Neural cell (in vitro differentiated cells): ENCODE data around the gene GLRB. TPM values are rescaled to one million over a fixed set of nuclear protein-coding genes. Genes with fewer than 3 reads are reported as not detected.

Source experiments
- H2AFZ ChIP-seq: fragments of 200-600, 300-800 bp; sonication (generic), shearing (Covaris generic); 2 replicates; pipeline ENCODE4 v1.6.0; 2014; ENCODE audit warnings: low read depth, mild to moderate bottlenecking, antibody characterized with exemption, low read length, moderate library complexity
- H3F3A ChIP-seq: fragments of 200-600 bp; shearing (Covaris generic); 2 replicates; pipeline ENCODE4 v1.6.1; 2016; ENCODE audit warnings: mild to moderate bottlenecking, moderate library complexity, mixed read lengths, antibody characterized with exemption, low read length; ENCODE audit not compliant: insufficient read depth, poor library complexity, severe bottlenecking
- H3K27ac ChIP-seq: fragments of 200-600, 300-800 bp; sonication (generic), shearing (Covaris generic); 2 replicates; pipeline ENCODE4 v1.5.1; 2014; ENCODE audit warnings: mild to moderate bottlenecking, low read length, moderate library complexity
- H3K27me3 ChIP-seq: fragments of 300-800, 200-600 bp; sonication (generic), shearing (Covaris generic); 2 replicates; pipeline ENCODE4 v1.6.0; 2014; ENCODE audit warnings: mild to moderate bottlenecking, low read depth, low read length, moderate library complexity; ENCODE audit not compliant: insufficient read depth
- H3K36me3 ChIP-seq: fragments of 300-800, 200-600 bp; sonication (generic), shearing (Covaris generic); 2 replicates; pipeline ENCODE4 v1.5.1; 2014; ENCODE audit warnings: mild to moderate bottlenecking, antibody characterized with exemption, low read length, moderate library complexity; ENCODE audit not compliant: insufficient read depth
- H3K4me2 ChIP-seq: fragments of 300-800, 200-600 bp; sonication (generic), shearing (Covaris generic); 2 replicates; pipeline ENCODE4 v1.6.0; 2014; ENCODE audit warnings: mild to moderate bottlenecking, low read length
- H3K4me3 ChIP-seq: fragments of 300-800, 200-600 bp; sonication (generic), shearing (Covaris generic); 2 replicates; pipeline ENCODE4 v1.5.1; 2014; ENCODE audit warnings: mild to moderate bottlenecking, low read length, moderate library complexity
- H3K79me2 ChIP-seq: fragments of 200-600 bp; shearing (Covaris generic); replicated peaks from 2 replicates; pipeline ENCODE4 v1.6.0; 2014; ENCODE audit warnings: mild to moderate bottlenecking, low read length, moderate library complexity; ENCODE audit not compliant: insufficient read depth
- H3K9ac ChIP-seq: fragments of 300-800, 200-600 bp; sonication (generic), shearing (Covaris generic); 2 replicates; pipeline ENCODE4 v1.6.1; 2016; ENCODE audit warnings: mild to moderate bottlenecking, low read length, mixed read lengths
- H3K9me2 ChIP-seq: fragments of 200-600 bp; shearing (Covaris generic); 2 replicates; pipeline ENCODE4 v1.6.1; 2016; ENCODE audit warnings: mild to moderate bottlenecking, low read length, mixed read lengths; ENCODE audit not compliant: insufficient read depth
- H3K9me3 ChIP-seq: fragments of 200-600, 300-800 bp; sonication (generic), shearing (Covaris generic); 2 replicates; pipeline ENCODE4 v1.6.1; 2016; ENCODE audit warnings: mild to moderate bottlenecking, mixed run types, low read length, moderate library complexity, mixed read lengths
- H4K20me1 ChIP-seq: fragments of 200-600 bp; shearing (Covaris generic); 2 replicates; pipeline ENCODE4 v1.6.1; 2016; ENCODE audit warnings: mild to moderate bottlenecking, mixed run types; ENCODE audit not compliant: insufficient read depth
- CTCF ChIP-seq: fragments of 450-650 bp; IDR thresholded peaks from 2 replicates; pipeline ENCODE4 v1.5.1; 2014; ENCODE audit warnings: antibody characterized with exemption, mild to moderate bottlenecking, moderate library complexity; ENCODE audit not compliant: poor library complexity, severe bottlenecking
- EP300 ChIP-seq: fragments of 450-650 bp; conservative IDR thresholded peaks from 2 replicates; pipeline ENCODE4 v1.6.1; 2014; ENCODE audit warnings: antibody characterized with exemption, mild to moderate bottlenecking, moderate library complexity; ENCODE audit not compliant: poor library complexity, severe bottlenecking
- EZH2 ChIP-seq: fragments of 200-600, 300-800 bp; shearing (Covaris generic), sonication (generic); IDR thresholded peaks from 2 replicates; pipeline ENCODE4 v1.6.1; 2014; ENCODE audit warnings: antibody characterized with exemption, low read length, borderline replicate concordance, mild to moderate bottlenecking; ENCODE audit not compliant: insufficient read depth, poor library complexity, severe bottlenecking
- MXI1 ChIP-seq: fragments of 450-650 bp; conservative IDR thresholded peaks from 2 replicates; pipeline ENCODE4 v1.6.1; 2014; ENCODE audit warnings: antibody characterized with exemption, mild to moderate bottlenecking; ENCODE audit not compliant: poor library complexity, severe bottlenecking
- POLR2AphosphoS5 ChIP-seq: IDR thresholded peaks from 2 replicates; pipeline ENCODE4 v1.6.1; 2012
- RAD21 ChIP-seq: fragments of 450-650 bp; conservative IDR thresholded peaks from 2 replicates; pipeline ENCODE4 v1.6.1; 2014; ENCODE audit warnings: antibody characterized with exemption, mild to moderate bottlenecking, moderate library complexity
- REST ChIP-seq: IDR thresholded peaks from 2 replicates; pipeline ENCODE4 v1.6.1; 2012; ENCODE audit warnings: borderline replicate concordance
- SMC3 ChIP-seq: fragments of 450-650 bp; conservative IDR thresholded peaks from 2 replicates; pipeline ENCODE4 v1.6.1; 2014; ENCODE audit warnings: antibody characterized with exemption, mild to moderate bottlenecking, moderate library complexity; ENCODE audit not compliant: poor library complexity
- TAF1 ChIP-seq: IDR thresholded peaks from 2 replicates; pipeline ENCODE4 v1.6.1; 2012; ENCODE audit warnings: low read depth
- polyA plus RNA-seq: library from polyadenylated mRNA; depleted of rRNA; stranded (reverse); fragments of >200 nt; gene quantifications from 2 replicates; pipeline ENCODE4 v1.2.3, GENCODE V29; 2014

Gene GLRB
- polyA plus RNA-seq, 1 donor from 2014 or later, result 24.9 TPM

- TF ChIP-seq POLR2AphosphoS5 (no peak), RAD21 (no peak), REST (no peak), SMC3 (no peak), CTCF (no peak), MXI1 (no peak), EP300 (no peak), EZH2 (no peak), TAF1 (no peak)
- Histone ChIP-seq H3K27ac (peak overlapping the region; percentile 94), H4K20me1 (no peaks in the 10 kb centered on the region), H3K9ac (peak overlapping the region; percentile 96), H3K36me3 (no peaks in the 10 kb centered on the region), H3K9me3 (no peaks in the 10 kb centered on the region), H3K27me3 (peaks cover 4% of the 10 kb centered on the region), H3K4me2 (peak overlapping the region; percentile 99), H3K79me2 (peaks cover 42% of the 10 kb centered on the region), H2AFZ (peak overlapping the region; percentile 54), H3F3A (peaks cover 10% of the 10 kb centered on the region), H3K4me3 (peak overlapping the region; percentile 71), H3K9me2 (no peaks in the 10 kb centered on the region)
Observed at GRCh38 chr4:157219711-157220370, 143.9 kb downstream of the GLRB start.

- H3K27ac ChIP-seq, result peak within 1 kb of the TSS; percentile 94
- no peaks in the 10 kb centered on the region for H4K20me1 ChIP-seq
- H3K27me3 ChIP-seq, result peaks cover 4% of the 10 kb centered on the region
- H3K9me2 ChIP-seq, result no peaks in the 10 kb centered on the region
- peaks cover 48% of the 10 kb centered on the region for H3K79me2 ChIP-seq
- peak within 1 kb of the TSS; percentile 96 for H3K9ac ChIP-seq
- H3K9me3 ChIP-seq, result no peaks in the 10 kb centered on the region
- H3F3A ChIP-seq, result peaks cover 10% of the 10 kb centered on the region
- no peaks in the 10 kb centered on the region for H3K36me3 ChIP-seq
- TF ChIP-seq CTCF (peak; percentile 40), EZH2 (no peak), RAD21 (peak; percentile 54), EP300 (peak; percentile 91), TAF1 (peak; percentile 90), POLR2AphosphoS5 (peak; percentile 96), SMC3 (peak; percentile 61), REST (peak; percentile 90), MXI1 (peak; percentile 82)
- H2AFZ ChIP-seq, result peak within 1 kb of the TSS; percentile 54
- peak within 1 kb of the TSS; percentile 71 for H3K4me3 ChIP-seq
- peak within 1 kb of the TSS; percentile 99 for H3K4me2 ChIP-seq
Observed at GRCh38 chr4:157220371-157220881, 144.5 kb downstream of the GLRB start, which contains the start of gene GRIA2. TSS of gene GRIA2 (plus strand) at chr4:157220728. CDS start at chr4:157221043, 315 bp downstream.
